Measurements from ENCODE around the gene NSD1.

The NSD1 gene

GRCh38 chr5:177188775-177189174 is 55.2 kb downstream of the NSD1 start:
- H4K20me1 ChIP-seq, result peaks cover 18 to 69% (median 51%) of the 10 kb centered on the region in 11 experiments
- H3K9me3 ChIP-seq (replicated peaks in 1 of 11), result no peaks in the 10 kb centered on the region
- H3K4me2 ChIP-seq, result no peak overlapping the region
- H3K9ac ChIP-seq, result no peak overlapping the region
- no peak overlapping the region for H3K27ac ChIP-seq
- no peak overlapping the region for H3K4me3 ChIP-seq
- no peak for TF ChIP-seq Cebpa-rat (IDR thresholded peaks at IDR 0.05)
- peaks cover 0 to 16% (median 2%) of the 10 kb centered on the region in 10 experiments; a peak in 8 of 20 replicates for H3K4me1 ChIP-seq
- H3K27me3 ChIP-seq, result no peaks in the 10 kb centered on the region
- peaks cover 35 to 59% (median 41%) of the 10 kb centered on the region in 11 experiments for H3K36me3 ChIP-seq

- no peak overlapping the region for H3K27ac ChIP-seq
- H3K4me2 ChIP-seq, result no peak overlapping the region
- peaks cover 0 to 10% (median 0%) of the 10 kb centered on the region in 10 experiments; a peak in 8 of 20 replicates for H3K4me1 ChIP-seq
- H3K36me3 ChIP-seq, result peaks cover 41 to 65% (median 48%) of the 10 kb centered on the region in 11 experiments
- H3K9ac ChIP-seq, result no peak overlapping the region
- H3K27me3 ChIP-seq, result no peaks in the 10 kb centered on the region
- H3K4me3 ChIP-seq, result no peak overlapping the region
- TF ChIP-seq Cebpa-rat (IDR thresholded peaks at IDR 0.05), result no peak
- H4K20me1 ChIP-seq, result peaks cover 18 to 69% (median 47%) of the 10 kb centered on the region in 11 experiments
- H3K9me3 ChIP-seq (replicated peaks in 1 of 11), result no peaks in the 10 kb centered on the region
Measured at GRCh38 chr5:177189416-177189815, 55.8 kb downstream of the NSD1 start.

- Histone ChIP-seq H3K27ac (no peak overlapping the region), H4K20me1 (peaks cover 12 to 66% (median 42%) of the 10 kb centered on the region in 11 experiments; a peak in 20 of 22 replicates)
- TF ChIP-seq Cebpa-rat (IDR thresholded peaks at IDR 0.05), result no peak
Measured at GRCh38 chr5:177189965-177190364, 56.4 kb downstream of the NSD1 start.

GRCh38 chr5:177194268-177194667 is 60.7 kb downstream of the NSD1 start:
- Histone ChIP-seq H4K20me1 (peaks cover 3 to 40% (median 12%) of the 10 kb centered on the region in 11 experiments; a peak in 17 of 22 replicates), H3K36me3 (peaks cover 74 to 85% (median 80%) of the 10 kb centered on the region in 11 experiments), H3K27me3 (no peaks in the 10 kb centered on the region), H3K4me2 (no peak overlapping the region), H3K4me3 (no peak overlapping the region), H3K9me3 (replicated peaks in 1 of 11) (no peaks in the 10 kb centered on the region), H3K27ac (no peak overlapping the region), H3K4me1 (no peaks in the 10 kb centered on the region), H3K9ac (no peak overlapping the region)
- no peak for TF ChIP-seq Cebpa-rat (IDR thresholded peaks at IDR 0.05)

More at GRCh38 chr5:177189965-177190364, 56.4 kb downstream of the NSD1 start:
- Histone ChIP-seq H3K9me3 (replicated peaks in 1 of 11) (no peaks in the 10 kb centered on the region), H3K9ac (no peak overlapping the region), H3K27me3 (no peaks in the 10 kb centered on the region), H3K36me3 (peaks cover 46 to 71% (median 53%) of the 10 kb centered on the region in 11 experiments), H3K4me1 (peaks cover 0 to 4% (median 0%) of the 10 kb centered on the region in 10 experiments; a peak in 2 of 20 replicates), H3K4me3 (no peak overlapping the region), H3K4me2 (no peak overlapping the region)

- no peak overlapping the region for H3K4me2 ChIP-seq
- no peak overlapping the region for H3K27ac ChIP-seq
- peaks cover 86 to 95% (median 88%) of the 10 kb centered on the region in 11 experiments for H3K36me3 ChIP-seq
- no peak overlapping the region for H3K9ac ChIP-seq
- no peaks in the 10 kb centered on the region for H3K9me3 ChIP-seq (replicated peaks in 1 of 11)
- TF ChIP-seq Cebpa-rat (IDR thresholded peaks at IDR 0.05), result no peak
- H3K27me3 ChIP-seq, result no peaks in the 10 kb centered on the region
- no peaks in the 10 kb centered on the region for H3K4me1 ChIP-seq
- H4K20me1 ChIP-seq, result peaks cover 0 to 39% (median 4%) of the 10 kb centered on the region in 11 experiments; a peak in 14 of 22 replicates
- no peak overlapping the region for H3K4me3 ChIP-seq
Measured at GRCh38 chr5:177195307-177195952, 61.9 kb downstream of the NSD1 start.

- Histone ChIP-seq H3K27ac (no peak overlapping the region), H3K9ac (no peak overlapping the region), H3K36me3 (peaks cover 87 to 98% (median 96%) of the 10 kb centered on the region in 11 experiments), H4K20me1 (peaks cover 0 to 38% (median 0%) of the 10 kb centered on the region in 11 experiments; a peak in 6 of 22 replicates), H3K4me2 (no peak overlapping the region), H3K27me3 (no peaks in the 10 kb centered on the region), H3K4me3 (no peak overlapping the region), H3K4me1 (no peaks in the 10 kb centered on the region), H3K9me3 (replicated peaks in 1 of 11) (no peaks in the 10 kb centered on the region)
- TF ChIP-seq Cebpa-rat (IDR thresholded peaks at IDR 0.05), result no peak
Measured at GRCh38 chr5:177198738-177199137, 65.2 kb downstream of the NSD1 start.

- no peak overlapping the region for H3K9ac ChIP-seq
- no peaks in the 10 kb centered on the region for H3K9me3 ChIP-seq (replicated peaks in 1 of 11)
- no peaks in the 10 kb centered on the region for H3K4me1 ChIP-seq
- peaks cover 87 to 98% (median 96%) of the 10 kb centered on the region in 11 experiments for H3K36me3 ChIP-seq
- no peak overlapping the region for H3K27ac ChIP-seq
- TF ChIP-seq Cebpa-rat (IDR thresholded peaks at IDR 0.05), result no peak
- H3K4me2 ChIP-seq, result no peak overlapping the region
- no peaks in the 10 kb centered on the region for H3K27me3 ChIP-seq
- no peak overlapping the region for H3K4me3 ChIP-seq
- peaks cover 0 to 30% (median 0%) of the 10 kb centered on the region in 11 experiments; a peak in 7 of 22 replicates for H4K20me1 ChIP-seq
Measured at GRCh38 chr5:177204281-177204680, 70.7 kb downstream of the NSD1 start.

GRCh38 chr5:177209610-177210009 is 76.0 kb downstream of the NSD1 start:
- Histone ChIP-seq H3K4me2 (no peak overlapping the region), H3K27me3 (no peaks in the 10 kb centered on the region), H3K9ac (no peak overlapping the region), H4K20me1 (peaks cover 0 to 19% (median 2%) of the 10 kb centered on the region in 11 experiments; a peak in 11 of 22 replicates), H3K36me3 (peaks cover 98 to 100% (median 99%) of the 10 kb centered on the region in 11 experiments), H3K27ac (no peak overlapping the region), H3K4me1 (no peaks in the 10 kb centered on the region), H3K9me3 (replicated peaks in 1 of 11) (no peaks in the 10 kb centered on the region), H3K4me3 (no peak overlapping the region)
- no peak for TF ChIP-seq Cebpa-rat (IDR thresholded peaks at IDR 0.05)

GRCh38 chr5:177212242-177212641 is 78.7 kb downstream of the NSD1 start:
- Histone ChIP-seq H3K4me3 (no peak overlapping the region), H4K20me1 (peaks cover 6 to 37% (median 15%) of the 10 kb centered on the region in 11 experiments; a peak in 14 of 22 replicates), H3K4me1 (no peaks in the 10 kb centered on the region), H3K9ac (no peak overlapping the region), H3K27me3 (no peaks in the 10 kb centered on the region), H3K27ac (no peak overlapping the region), H3K4me2 (no peak overlapping the region), H3K9me3 (replicated peaks in 1 of 11) (no peaks in the 10 kb centered on the region), H3K36me3 (peaks cover 84 to 100% (median 94%) of the 10 kb centered on the region in 11 experiments)
- TF ChIP-seq Cebpa-rat (IDR thresholded peaks at IDR 0.05), result no peak
